ENCODE results near the gene SKIC2. TPM values are rescaled to one million over a fixed set of nuclear protein-coding genes. Genes with fewer than 3 reads are reported as not detected.
A peak's percentile ranks its signal among the peaks of the same experiment; 100 is the strongest.
"Not testable (repeated sequence)": the region's sequence is repeated elsewhere in the genome, so short reads cannot be mapped to it uniquely, and the experiment has no call there.

The SKIC2 gene
- total RNA-seq = 56.2 and 58.0 TPM in 2 replicates
- 21.6 and 29.9 TPM in 2 replicates for polyA plus RNA-seq
- 36.4 and 45.6 TPM in 2 replicates for polyA plus RNA-seq (2012)
- 166 and 177 TPM in 2 replicates for polyA minus RNA-seq (ENCODE audit: low replicate concordance)

DNA sequence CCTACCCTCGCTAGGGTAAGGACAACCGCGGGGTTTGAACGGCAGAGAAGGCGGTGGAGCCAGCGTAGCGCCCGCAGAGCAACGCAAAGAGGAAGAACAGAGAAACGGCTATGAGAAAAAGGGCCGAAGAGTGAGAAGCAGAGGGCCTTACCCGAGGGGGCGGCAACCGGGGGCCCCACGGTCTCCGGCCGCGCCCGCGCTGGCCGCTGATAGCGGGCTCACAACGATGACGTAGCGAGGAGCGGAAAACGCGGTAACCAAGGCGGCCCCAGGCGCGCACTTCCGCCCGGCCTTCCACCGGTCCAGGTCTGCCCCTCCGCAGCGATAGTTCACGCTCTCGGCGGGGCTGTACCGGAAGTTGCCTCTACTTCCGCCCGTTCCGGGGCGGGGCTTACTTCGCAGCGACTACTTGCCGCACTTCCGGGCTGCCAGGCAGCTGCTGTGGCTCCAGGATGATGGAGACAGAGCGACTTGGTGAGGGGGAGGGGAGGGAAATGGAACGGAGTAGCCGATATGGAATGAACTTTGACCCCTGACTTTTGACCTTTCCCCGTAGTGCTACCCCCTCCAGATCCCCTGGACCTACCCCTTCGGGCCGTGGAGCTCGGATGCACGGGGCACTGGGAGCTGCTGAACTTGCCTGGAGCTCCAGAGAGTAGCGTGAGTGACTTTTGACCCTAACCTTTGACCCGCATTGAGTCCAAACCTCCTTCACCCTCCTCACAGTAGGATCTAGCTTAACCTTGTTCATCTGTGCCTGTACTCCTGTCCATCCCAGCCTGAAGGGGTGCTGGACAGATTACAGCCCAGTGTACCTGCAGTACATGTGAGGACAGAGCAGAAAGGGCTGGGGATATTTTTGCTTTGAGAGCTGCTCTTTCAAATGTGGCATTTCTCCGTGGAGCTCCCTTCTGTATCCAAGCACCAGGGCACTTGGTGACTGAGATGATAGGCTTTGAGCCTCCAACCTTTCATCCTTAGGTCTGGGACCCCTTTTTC lies at the start of gene SKIC2, which contains the start of gene NELFE:
SKIC2 (plus strand) TSS at position 435 of the 999 bp plus-strand sequence; CDS start at position 453, 18 bp downstream.
NELFE (minus strand) TSS at position 231 of the 999 bp plus-strand sequence. CDS start 525 bp downstream, outside the sequence.
- DNase-seq (ENCODE audit: low read depth in 2 of 2) = peak; percentile 97 to 98
- Histone ChIP-seq H3K4me1 (ENCODE audit: control insufficient read depth, extremely low read depth, insufficient read depth, low read length) (peaks cover 3% of the 10 kb centered on the region), H3K27ac (ENCODE audit: insufficient read depth, low read length) (peak within 1 kb of the TSS; percentile 94), H4K20me1 (ENCODE audit: control insufficient read depth, extremely low read depth, insufficient read depth, low read length) (no peaks in the 10 kb centered on the region), H3K9ac (ENCODE audit: insufficient read depth, low read length) (peak within 1 kb of the TSS; percentile 88), H3K4me2 (ENCODE audit: extremely low read depth, insufficient read depth, low read length) (peak within 1 kb of the TSS; percentile 98), H3K79me2 (ENCODE audit: control insufficient read depth, insufficient read depth, low read length) (peaks cover 24% of the 10 kb centered on the region), H2AFZ (ENCODE audit: low read length) (peak within 1 kb of the TSS; percentile 65), H3K9me3 (ENCODE audit: control insufficient read depth, insufficient read depth, low read depth, low read length) (no peaks in the 10 kb centered on the region), H3K27me3 (ENCODE audit: control insufficient read depth, insufficient read depth, low read length) (no peaks in the 10 kb centered on the region), H3K36me3 (ENCODE audit: control insufficient read depth, insufficient read depth, low read length) (peaks cover 25% of the 10 kb centered on the region), H3K4me3 (replicated peaks in 1 of 4; ENCODE audit: control extremely low read depth in 1 of 4, insufficient read depth in 1 of 4, low read depth in 3 of 4, low read length in 4 of 4) (peak within 1 kb of the TSS; percentile 81 to 99 (median 98))
- no peak for TF ChIP-seq EZH2 (IDR thresholded peaks at IDR 0.05; ENCODE audit: low read length, missing control alignments)
- TF ChIP-seq, protein P1, sequence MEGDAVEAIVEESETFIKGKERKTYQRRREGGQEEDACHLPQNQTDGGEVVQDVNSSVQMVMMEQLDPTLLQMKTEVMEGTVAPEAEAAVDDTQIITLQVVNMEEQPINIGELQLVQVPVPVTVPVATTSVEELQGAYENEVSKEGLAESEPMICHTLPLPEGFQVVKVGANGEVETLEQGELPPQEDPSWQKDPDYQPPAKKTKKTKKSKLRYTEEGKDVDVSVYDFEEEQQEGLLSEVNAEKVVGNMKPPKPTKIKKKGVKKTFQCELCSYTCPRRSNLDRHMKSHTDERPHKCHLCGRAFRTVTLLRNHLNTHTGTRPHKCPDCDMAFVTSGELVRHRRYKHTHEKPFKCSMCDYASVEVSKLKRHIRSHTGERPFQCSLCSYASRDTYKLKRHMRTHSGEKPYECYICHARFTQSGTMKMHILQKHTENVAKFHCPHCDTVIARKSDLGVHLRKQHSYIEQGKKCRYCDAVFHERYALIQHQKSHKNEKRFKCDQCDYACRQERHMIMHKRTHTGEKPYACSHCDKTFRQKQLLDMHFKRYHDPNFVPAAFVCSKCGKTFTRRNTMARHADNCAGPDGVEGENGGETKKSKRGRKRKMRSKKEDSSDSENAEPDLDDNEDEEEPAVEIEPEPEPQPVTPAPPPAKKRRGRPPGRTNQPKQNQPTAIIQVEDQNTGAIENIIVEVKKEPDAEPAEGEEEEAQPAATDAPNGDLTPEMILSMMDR (conservative IDR thresholded peaks at IDR 0.05 in 1 of 2, IDR thresholded peaks at IDR 0.05 in 1 of 2; ENCODE audit: low read depth in 1 of 2, low read length in 2 of 2) = no peak

DNA sequence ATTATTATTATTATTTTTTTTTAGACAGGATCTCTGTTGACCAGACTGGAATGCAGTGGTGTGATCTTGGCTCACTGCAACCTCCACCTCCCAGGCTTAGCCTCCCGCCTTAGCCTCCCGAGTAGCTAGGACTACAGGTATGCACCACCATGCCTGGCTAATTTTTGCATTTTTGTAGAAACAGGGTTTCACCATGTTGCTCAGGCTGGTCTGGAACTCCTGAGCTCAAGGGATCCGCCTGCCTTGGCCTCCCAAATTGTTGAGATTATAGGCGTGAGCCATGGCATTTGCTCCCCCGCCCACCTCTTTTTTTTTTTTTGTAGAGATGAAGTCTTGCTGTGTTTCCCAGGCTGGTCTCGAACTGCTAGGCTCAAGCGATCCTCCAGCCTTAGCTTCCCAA lies 49.7 kb upstream of the SKIC2 start:
- H3K79me2 ChIP-seq (ENCODE audit: control insufficient read depth, insufficient read depth, low read length); H3K27me3 ChIP-seq (ENCODE audit: control insufficient read depth, insufficient read depth, low read length); H3K9me3 ChIP-seq (ENCODE audit: control insufficient read depth, insufficient read depth, low read depth, low read length); H4K20me1 ChIP-seq (ENCODE audit: control insufficient read depth, extremely low read depth, insufficient read depth, low read length); H3K36me3 ChIP-seq (ENCODE audit: control insufficient read depth, insufficient read depth, low read length); DNase-seq (ENCODE audit: low read depth in 2 of 2); H3K9ac ChIP-seq (ENCODE audit: insufficient read depth, low read length); H3K4me3 ChIP-seq (replicated peaks in 1 of 4; ENCODE audit: control extremely low read depth in 1 of 4, insufficient read depth in 1 of 4, low read depth in 3 of 4, low read length in 4 of 4); H2AFZ ChIP-seq (ENCODE audit: low read length); H3K4me2 ChIP-seq (ENCODE audit: extremely low read depth, insufficient read depth, low read length): not testable (repeated sequence)
- Histone ChIP-seq H3K27ac (ENCODE audit: insufficient read depth, low read length) (peak overlapping the region; percentile 43), H3K4me1 (ENCODE audit: control insufficient read depth, extremely low read depth, insufficient read depth, low read length) (peaks cover 15% of the 10 kb centered on the region)

DNA sequence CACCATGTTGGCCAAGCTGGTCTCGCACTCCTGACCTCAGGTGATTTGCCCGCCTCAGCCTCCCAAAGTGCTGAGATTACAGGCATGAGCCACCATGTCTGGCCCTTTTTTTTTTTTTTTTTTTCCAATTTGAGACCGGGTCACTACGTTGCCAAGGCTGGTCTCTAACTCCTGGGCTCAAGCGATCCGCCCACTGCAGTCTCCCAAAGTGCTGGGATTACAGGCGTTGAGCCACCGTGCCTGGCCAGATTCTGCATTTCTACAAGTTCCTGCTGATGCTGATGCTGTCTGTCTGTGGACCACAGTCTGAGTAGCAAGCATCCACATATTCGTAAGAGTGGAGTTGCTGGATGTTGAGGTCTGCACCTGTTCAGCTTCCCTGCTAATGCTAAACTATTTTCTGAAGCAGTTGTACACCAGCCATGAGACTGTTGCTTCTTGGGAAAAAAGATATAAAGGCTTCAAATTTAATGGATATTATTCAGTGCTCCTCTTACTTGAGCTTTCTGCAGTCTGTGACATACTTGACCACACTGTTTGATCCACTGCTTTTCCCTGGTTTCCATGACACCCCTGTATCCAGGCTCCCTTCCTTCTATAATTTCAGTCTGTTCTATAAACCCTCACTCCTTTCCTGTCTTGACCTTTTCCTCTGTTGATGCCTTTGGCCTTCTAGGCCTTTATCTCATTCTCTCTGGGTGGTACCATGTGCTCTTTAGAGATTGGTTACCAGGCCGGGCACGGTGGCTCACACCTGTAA lies 47.0 kb upstream of the SKIC2 start:
- H3K9me3 ChIP-seq (ENCODE audit: control insufficient read depth, insufficient read depth, low read depth, low read length) = no peaks in the 10 kb centered on the region
- H3K4me2 ChIP-seq (ENCODE audit: extremely low read depth, insufficient read depth, low read length) = no peak overlapping the region
- peaks cover 15% of the 10 kb centered on the region for H3K4me1 ChIP-seq (ENCODE audit: control insufficient read depth, extremely low read depth, insufficient read depth, low read length)
- no peak overlapping the region for H2AFZ ChIP-seq (ENCODE audit: low read length)
- DNase-seq (ENCODE audit: low read depth in 2 of 2) = no peak
- H3K27ac ChIP-seq (ENCODE audit: insufficient read depth, low read length) = peak overlapping the region; percentile 17
- no peaks in the 10 kb centered on the region for H3K79me2 ChIP-seq (ENCODE audit: control insufficient read depth, insufficient read depth, low read length)
- TF ChIP-seq EZH2 (IDR thresholded peaks at IDR 0.05; ENCODE audit: low read length, missing control alignments) = no peak
- TF ChIP-seq, protein P1 (conservative IDR thresholded peaks at IDR 0.05 in 1 of 2, IDR thresholded peaks at IDR 0.05 in 1 of 2; ENCODE audit: low read depth in 1 of 2, low read length in 2 of 2) = no peak
- no peaks in the 10 kb centered on the region for H3K27me3 ChIP-seq (ENCODE audit: control insufficient read depth, insufficient read depth, low read length)
- no peak overlapping the region for H3K4me3 ChIP-seq (replicated peaks in 1 of 4; ENCODE audit: control extremely low read depth in 1 of 4, insufficient read depth in 1 of 4, low read depth in 3 of 4, low read length in 4 of 4)
- H3K9ac ChIP-seq (ENCODE audit: insufficient read depth, low read length) = no peak overlapping the region
- no peaks in the 10 kb centered on the region for H3K36me3 ChIP-seq (ENCODE audit: control insufficient read depth, insufficient read depth, low read length)
- H4K20me1 ChIP-seq (ENCODE audit: control insufficient read depth, extremely low read depth, insufficient read depth, low read length) = no peaks in the 10 kb centered on the region

All from fibroblast of lung (primary cell).